ENCODE data around the gene TTC9C.

GRCh38 chr11:62774407-62774806 is 46.1 kb downstream of the TTC9C start:
- no peak for TF ChIP-seq POLR2A (IDR thresholded peaks at IDR 0.05)
- TF ChIP-seq CTCF (IDR thresholded peaks at IDR 0.05): no peak

All from transverse colon (tissue), 3 donors.